ENCODE results near the gene KCNMB2. TPM values are rescaled to one million over a fixed set of nuclear protein-coding genes. Genes with fewer than 3 reads are reported as not detected.

KCNMB2 gene
- total and polyA plus RNA-seq, 2 experiments from 2014 or later, result 2.4 TPM; not detected in 1

GRCh38 chr3:178841011-178841410 lies 304.8 kb downstream of the KCNMB2 start:
- no peak for TF ChIP-seq EZH2 (IDR thresholded peaks at IDR 0.05; ENCODE audit: borderline replicate concordance)
- TF ChIP-seq EZH2phosphoT487 (IDR thresholded peaks at IDR 0.05; ENCODE audit: low read depth, severe bottlenecking, unreplicated experiment), result no peak
- no peak for TF ChIP-seq CTCF (IDR thresholded peaks at IDR 0.05; ENCODE audit: poor library complexity)
- Histone ChIP-seq H3K27ac (no peak overlapping the region), H3K4me2 (no peak overlapping the region), H2AFZ (no peak overlapping the region), H3K9me3 (ENCODE audit: low read depth) (no peaks in the 10 kb centered on the region), H3K4me1 (ENCODE audit: insufficient read depth) (no peaks in the 10 kb centered on the region), H3K79me2 (no peaks in the 10 kb centered on the region), H3K9me2 (replicated peaks; ENCODE audit: insufficient read depth) (no peaks in the 10 kb centered on the region), H3K27me3 (no peaks in the 10 kb centered on the region), H3K36me3 (replicated peaks; ENCODE audit: insufficient read depth, low read depth) (no peaks in the 10 kb centered on the region), H4K20me1 (ENCODE audit: insufficient read depth, poor library complexity, severe bottlenecking) (no peaks in the 10 kb centered on the region), H3K4me3 (no peak overlapping the region)
- DNase-seq (ENCODE audit: low spot score), result no peak

GRCh38 chr3:178844916-178845315 lies 308.7 kb downstream of the KCNMB2 start:
- 84% methylated on average over 2 of the region's 2 CpGs for WGBS (ENCODE audit: low lambda C conversion rate, missing lambda C conversion rate)
- Histone ChIP-seq H3K4me2 (no peak overlapping the region), H3K27ac (no peak overlapping the region)

GRCh38 chr3:178845420-178846118 lies 309.3 kb downstream of the KCNMB2 start:
- Histone ChIP-seq H3K27me3 (no peaks in the 10 kb centered on the region), H3K36me3 (replicated peaks; ENCODE audit: insufficient read depth, low read depth) (no peaks in the 10 kb centered on the region), H2AFZ (no peak overlapping the region), H3K4me2 (no peak overlapping the region), H3K9me2 (replicated peaks; ENCODE audit: insufficient read depth) (no peaks in the 10 kb centered on the region), H3K27ac (no peak overlapping the region), H4K20me1 (ENCODE audit: insufficient read depth, poor library complexity, severe bottlenecking) (no peaks in the 10 kb centered on the region), H3K9me3 (ENCODE audit: low read depth) (no peaks in the 10 kb centered on the region), H3K4me1 (ENCODE audit: insufficient read depth) (no peaks in the 10 kb centered on the region), H3K4me3 (no peak overlapping the region), H3K79me2 (no peaks in the 10 kb centered on the region)
- no peak for DNase-seq (ENCODE audit: low spot score)
- WGBS (ENCODE audit: low lambda C conversion rate, missing lambda C conversion rate), result 80% methylated on average over 3 of the region's 3 CpGs
- TF ChIP-seq EZH2 (IDR thresholded peaks at IDR 0.05; ENCODE audit: borderline replicate concordance) (no peak), EZH2phosphoT487 (IDR thresholded peaks at IDR 0.05; ENCODE audit: low read depth, severe bottlenecking, unreplicated experiment) (no peak), CTCF (IDR thresholded peaks at IDR 0.05; ENCODE audit: poor library complexity) (no peak)

More at GRCh38 chr3:178844916-178845315, 308.7 kb downstream of the KCNMB2 start:
- Histone ChIP-seq H3K27me3 (no peaks in the 10 kb centered on the region), H3K79me2 (no peaks in the 10 kb centered on the region), H3K4me3 (no peak overlapping the region), H3K9me3 (ENCODE audit: low read depth) (no peaks in the 10 kb centered on the region), H2AFZ (no peak overlapping the region), H4K20me1 (ENCODE audit: insufficient read depth, poor library complexity, severe bottlenecking) (no peaks in the 10 kb centered on the region), H3K4me1 (ENCODE audit: insufficient read depth) (no peaks in the 10 kb centered on the region), H3K36me3 (replicated peaks; ENCODE audit: insufficient read depth, low read depth) (no peaks in the 10 kb centered on the region), H3K9me2 (replicated peaks; ENCODE audit: insufficient read depth) (no peaks in the 10 kb centered on the region)
- TF ChIP-seq CTCF (IDR thresholded peaks at IDR 0.05; ENCODE audit: poor library complexity), result no peak
- TF ChIP-seq EZH2 (IDR thresholded peaks at IDR 0.05; ENCODE audit: borderline replicate concordance), result no peak
- no peak for TF ChIP-seq EZH2phosphoT487 (IDR thresholded peaks at IDR 0.05; ENCODE audit: low read depth, severe bottlenecking, unreplicated experiment)
- DNase-seq (ENCODE audit: low spot score), result no peak

Measured in hepatocyte (in vitro differentiated cells).